Tibial nerve (tissue), 4 donors: Measurements from ENCODE around the gene GPD1L. TPM values are rescaled to one million over a fixed set of nuclear protein-coding genes. Genes with fewer than 3 reads are reported as not detected.

Experiments used
- DNase-seq, 2 donors: peaks; one replicate each; pipeline ENCODE4 v3.0.0-alpha.2; 2019; ENCODE audit warnings: low spot score in 2 of 2
- H3K27ac ChIP-seq, 4 donors: fragments of 200-600 bp; sonication (generic) in 3 of 4; one replicate each; pipeline ENCODE4 v1.5.1; 2017 to 2019; ENCODE audit warnings: mild to moderate bottlenecking in 1 of 4
- H3K27me3 ChIP-seq, 2 donors: fragments of 200-600 bp; sonication (generic) in 1 of 2; one replicate each; pipeline versions ENCODE4 v1.5.1 to v1.6.0; 2017 to 2019
- H3K36me3 ChIP-seq, 3 donors: fragments of 200-600 bp; sonication (generic); one replicate each; pipeline ENCODE4 v1.5.1; 2018 to 2019
- H3K4me1 ChIP-seq, 4 donors: fragments of 200-600 bp; sonication (generic) in 3 of 4; one replicate each; pipeline ENCODE4 v1.5.1; 2017 to 2019
- H3K4me3 ChIP-seq, 4 donors: fragments of 200-600 bp; sonication (generic) in 3 of 4; one replicate each; pipeline ENCODE4 v1.5.1; 2017 to 2019; ENCODE audit warnings: mild to moderate bottlenecking in 1 of 4, moderate library complexity in 1 of 4
- H3K9me3 ChIP-seq, 4 donors: fragments of 200-600 bp; sonication (generic) in 3 of 4; one replicate each; pipeline ENCODE4 v1.5.1; 2017 to 2019
- EP300 ChIP-seq, 2 donors: sonication (generic); formaldehyde crosslinking; IDR thresholded peaks; one replicate each; pipeline ENCODE4 v1.6.1; 2017; ENCODE audit warnings: antibody characterized with exemption in 2 of 2, mild to moderate bottlenecking in 1 of 2
- POLR2A ChIP-seq, 2 donors: fragments of 450-650 bp; IDR thresholded peaks; one replicate each; pipeline ENCODE4 v1.6.1; 2017; ENCODE audit warnings: antibody characterized with exemption in 2 of 2, mild to moderate bottlenecking in 2 of 2, moderate library complexity in 2 of 2
- WGBS, 2 donors: methylation state at CpG; one replicate each; pipeline ENCODE4 v1.1.5; 2018; 5-methylcytosine and 5-hydroxymethylcytosine counted together
- total RNA-seq, 4 donors: library from RNA; depleted of rRNA; stranded (reverse); fragments of >200 nt; gene quantifications; one replicate each; pipeline ENCODE4 v1.1.0, GENCODE V29; 2016
- TF ChIP-seq, protein P1 (sequence below), 5 experiments: fragments of 200-600 bp in 3 of 5; fragments of 450-650 bp in 2 of 5; sonication (generic) in 3 of 5; IDR thresholded peaks; one replicate each; pipeline ENCODE4 v1.5.1; 2016 to 2019; ENCODE audit warnings: antibody characterized with exemption in 5 of 5, mild to moderate bottlenecking in 3 of 5, moderate library complexity in 2 of 5

Gene GPD1L
- total RNA-seq, 4 donors from 2014 or later, result 38.4 to 60.9 (median 46.5) TPM

DNA sequence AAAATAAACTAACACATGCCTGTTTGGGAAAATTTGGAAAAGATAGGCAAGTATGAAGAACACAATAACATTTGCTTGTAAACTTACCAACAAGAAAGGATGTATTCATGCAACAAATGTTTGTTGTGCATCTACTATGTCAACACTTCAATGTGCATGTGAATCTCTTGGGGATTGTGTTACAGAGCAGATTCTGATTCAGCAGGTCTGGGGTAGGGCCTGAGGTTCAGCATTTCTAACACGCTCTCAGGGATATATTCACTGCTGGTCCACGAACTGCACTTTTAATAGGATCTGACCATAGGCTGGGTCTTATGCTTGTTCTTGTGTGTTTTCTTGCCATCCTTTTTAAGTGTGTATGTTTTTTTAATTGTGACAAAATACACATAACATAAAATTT lies 11.8 kb downstream of the GPD1L start:
- no peaks in the 10 kb centered on the region for H3K9me3 ChIP-seq
- 94 to 96% methylated on average over 2 of the region's 2 CpGs for WGBS, 2 donors
- TF ChIP-seq EP300 (IDR thresholded peaks at IDR 0.05), result no peak
- TF ChIP-seq POLR2A (IDR thresholded peaks at IDR 0.05), result no peak
- TF ChIP-seq, protein P1, sequence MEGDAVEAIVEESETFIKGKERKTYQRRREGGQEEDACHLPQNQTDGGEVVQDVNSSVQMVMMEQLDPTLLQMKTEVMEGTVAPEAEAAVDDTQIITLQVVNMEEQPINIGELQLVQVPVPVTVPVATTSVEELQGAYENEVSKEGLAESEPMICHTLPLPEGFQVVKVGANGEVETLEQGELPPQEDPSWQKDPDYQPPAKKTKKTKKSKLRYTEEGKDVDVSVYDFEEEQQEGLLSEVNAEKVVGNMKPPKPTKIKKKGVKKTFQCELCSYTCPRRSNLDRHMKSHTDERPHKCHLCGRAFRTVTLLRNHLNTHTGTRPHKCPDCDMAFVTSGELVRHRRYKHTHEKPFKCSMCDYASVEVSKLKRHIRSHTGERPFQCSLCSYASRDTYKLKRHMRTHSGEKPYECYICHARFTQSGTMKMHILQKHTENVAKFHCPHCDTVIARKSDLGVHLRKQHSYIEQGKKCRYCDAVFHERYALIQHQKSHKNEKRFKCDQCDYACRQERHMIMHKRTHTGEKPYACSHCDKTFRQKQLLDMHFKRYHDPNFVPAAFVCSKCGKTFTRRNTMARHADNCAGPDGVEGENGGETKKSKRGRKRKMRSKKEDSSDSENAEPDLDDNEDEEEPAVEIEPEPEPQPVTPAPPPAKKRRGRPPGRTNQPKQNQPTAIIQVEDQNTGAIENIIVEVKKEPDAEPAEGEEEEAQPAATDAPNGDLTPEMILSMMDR (IDR thresholded peaks at IDR 0.05), result no peak
- no peak for DNase-seq
- peaks cover 0 to 4% (median 0%) of the 10 kb centered on the region in 4 donors for H3K4me1 ChIP-seq
- H3K27me3 ChIP-seq, result no peaks in the 10 kb centered on the region
- no peaks in the 10 kb centered on the region for H3K36me3 ChIP-seq
- H3K27ac ChIP-seq, result no peak overlapping the region
- H3K4me3 ChIP-seq, result no peak overlapping the region

DNA sequence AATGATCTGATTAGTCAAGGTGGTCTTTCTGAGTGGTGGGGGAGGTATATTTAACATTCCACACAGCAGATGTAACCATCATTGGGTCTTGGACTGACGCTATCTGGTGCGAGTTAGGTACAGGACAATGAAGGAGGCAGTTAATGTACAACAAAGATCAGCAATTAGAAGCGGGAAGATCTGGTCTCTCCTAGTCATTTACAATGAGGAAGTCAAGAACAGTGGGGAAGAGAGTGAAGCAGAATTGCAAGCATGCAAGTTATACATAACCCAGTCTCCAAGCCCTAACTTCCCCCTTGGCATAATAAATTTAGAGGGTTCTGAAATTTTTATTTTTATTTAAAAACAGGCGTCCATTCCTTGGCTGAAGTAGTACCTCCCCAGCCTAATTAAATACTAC lies 14.1 kb downstream of the GPD1L start:
- no peaks in the 10 kb centered on the region for H3K9me3 ChIP-seq
- H3K27ac ChIP-seq, result no peak overlapping the region
- no peak overlapping the region for H3K4me3 ChIP-seq
- H3K4me1 ChIP-seq, result peaks cover 0 to 4% (median 0%) of the 10 kb centered on the region in 4 donors
- TF ChIP-seq EP300 (IDR thresholded peaks at IDR 0.05) (no peak), POLR2A (IDR thresholded peaks at IDR 0.05) (no peak)
- TF ChIP-seq, protein P1 (IDR thresholded peaks at IDR 0.05), result no peak
- H3K36me3 ChIP-seq, result no peaks in the 10 kb centered on the region
- WGBS, 2 donors, result 70 to 78% methylated on average over 4 of the region's 4 CpGs
- no peak for DNase-seq
- no peaks in the 10 kb centered on the region for H3K27me3 ChIP-seq

DNA sequence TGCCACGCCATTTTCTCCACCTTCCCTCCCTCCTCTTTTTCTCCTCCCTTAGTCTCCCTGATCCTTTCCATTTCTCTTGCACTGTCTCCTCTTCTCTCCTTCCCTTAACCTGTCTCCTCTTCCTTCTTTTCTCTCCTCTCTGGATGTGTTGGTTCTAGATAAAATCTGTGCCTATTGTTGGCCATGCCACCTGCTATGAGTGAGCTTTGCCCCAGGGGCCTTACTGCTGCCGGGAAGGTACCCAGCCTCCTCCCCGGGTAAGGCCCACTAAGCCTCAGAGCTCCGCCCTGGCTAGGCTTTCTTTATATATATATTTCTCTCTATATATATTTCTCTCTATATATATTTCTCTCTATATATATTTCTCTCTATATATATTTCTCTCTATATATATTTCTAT lies 14.7 kb downstream of the GPD1L start:
- 82 to 93% methylated on average over 4 of the region's 4 CpGs for WGBS, 2 donors
- TF ChIP-seq POLR2A (IDR thresholded peaks at IDR 0.05), result no peak
- TF ChIP-seq, protein P1 (IDR thresholded peaks at IDR 0.05), result no peak
- no peak for TF ChIP-seq EP300 (IDR thresholded peaks at IDR 0.05)
- Histone ChIP-seq H3K9me3 (no peaks in the 10 kb centered on the region), H3K27me3 (no peaks in the 10 kb centered on the region), H3K36me3 (no peaks in the 10 kb centered on the region), H3K4me3 (no peak overlapping the region), H3K27ac (no peak overlapping the region), H3K4me1 (peaks cover 0 to 5% (median 0%) of the 10 kb centered on the region in 4 donors)
- no peak for DNase-seq

DNA sequence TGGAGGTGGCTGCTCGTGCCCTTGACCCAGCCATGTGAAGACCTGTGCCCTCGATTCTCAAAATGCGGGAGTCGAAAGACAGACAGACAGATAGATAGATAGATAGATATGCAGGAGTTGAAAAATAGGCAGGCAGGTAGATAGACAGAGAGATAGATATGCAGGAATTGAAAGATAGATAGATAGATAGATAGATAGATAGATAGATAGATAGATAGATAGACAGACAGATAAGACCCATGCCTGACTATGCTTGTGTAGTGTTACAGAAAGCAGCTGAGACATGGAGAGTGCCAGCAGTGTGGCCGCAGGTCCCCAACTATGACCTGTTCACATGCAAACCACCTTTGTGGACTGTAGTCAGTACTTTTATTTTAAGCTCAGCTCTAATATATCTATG lies 17.2 kb downstream of the GPD1L start:
- DNase-seq, result no peak
- 97 to 99% methylated on average over 5 of the region's 5 CpGs for WGBS, 2 donors
- TF ChIP-seq EP300 (IDR thresholded peaks at IDR 0.05), result no peak
- TF ChIP-seq, protein P1 (IDR thresholded peaks at IDR 0.05), result no peak
- no peak for TF ChIP-seq POLR2A (IDR thresholded peaks at IDR 0.05)
- Histone ChIP-seq H3K27ac (no peak overlapping the region), H3K4me3 (no peak overlapping the region), H3K27me3 (no peaks in the 10 kb centered on the region), H3K4me1 (peaks cover 0 to 8% (median 0%) of the 10 kb centered on the region in 4 donors), H3K9me3 (no peaks in the 10 kb centered on the region), H3K36me3 (no peaks in the 10 kb centered on the region)

DNA sequence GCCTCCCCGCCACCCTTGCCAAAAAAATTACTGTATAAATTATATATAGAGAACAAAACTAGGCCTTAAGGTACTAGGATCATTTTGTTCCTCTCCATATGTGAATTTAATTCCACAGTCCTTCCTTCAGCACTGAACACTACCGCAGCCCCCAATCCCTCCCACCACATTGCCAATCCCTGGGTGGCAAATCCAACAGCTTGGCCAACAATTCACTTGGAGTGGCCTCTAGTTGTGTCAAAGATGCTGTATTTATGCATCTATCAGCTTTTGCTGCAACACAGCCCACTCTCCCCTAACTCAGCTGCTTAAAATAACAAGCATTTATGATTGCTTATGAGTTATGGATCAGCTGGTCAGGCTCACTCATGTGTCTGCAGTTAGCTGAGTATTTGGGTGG lies 18.6 kb downstream of the GPD1L start:
- H3K4me1 ChIP-seq, result peaks cover 0 to 8% (median 0%) of the 10 kb centered on the region in 4 donors
- H3K27me3 ChIP-seq, result no peaks in the 10 kb centered on the region
- H3K9me3 ChIP-seq, result no peaks in the 10 kb centered on the region
- H3K4me3 ChIP-seq, result no peak overlapping the region
- no peak overlapping the region for H3K27ac ChIP-seq
- 90 to 97% methylated on average over 2 of the region's 2 CpGs for WGBS, 2 donors
- TF ChIP-seq EP300 (IDR thresholded peaks at IDR 0.05) (no peak), POLR2A (IDR thresholded peaks at IDR 0.05) (no peak)
- TF ChIP-seq, protein P1 (IDR thresholded peaks at IDR 0.05), result no peak
- DNase-seq, result no peak
- peaks cover 0 to 10% (median 0%) of the 10 kb centered on the region in 3 donors for H3K36me3 ChIP-seq
